ENCODE measurements around the gene SUPT5H. TPM values are rescaled to one million over a fixed set of nuclear protein-coding genes. Genes with fewer than 3 reads are reported as not detected.

The SUPT5H gene
- total and polyA plus RNA-seq, 2 of the 13 experiments (the other 11 are each of a cell fraction or from before 2014, with no cell fraction given) = 48.2 to 51.7 TPM

- TF ChIP-seq ZHX2 (IDR thresholded peaks at IDR 0.05; ENCODE audit: low read depth) (no peak), ZHX2 (CRISPR knock-in tag; IDR thresholded peaks at IDR 0.05; ENCODE audit: borderline replicate concordance) (no peak; the same call in 1 of the 2 replicates), CEBPB (IDR thresholded peaks at IDR 0.05; ENCODE audit: borderline replicate concordance, low read depth, low read length) (no peak), ZNF546 (CRISPR knock-in tag; conservative IDR thresholded peaks at IDR 0.05) (no peak; the same call in 1 of the 2 replicates), NFIC (IDR thresholded peaks at IDR 0.05; ENCODE audit: low read length) (no peak), NFYC (CRISPR knock-in tag; IDR thresholded peaks at IDR 0.05) (peak; percentile 43; the same call in 1 of the 2 replicates), SAP130 (CRISPR knock-in tag; IDR thresholded peaks at IDR 0.05; ENCODE audit: low read depth) (peak; percentile 98), SNAPC4 (CRISPR knock-in tag; IDR thresholded peaks at IDR 0.05) (no peak), ZNF17 (CRISPR knock-in tag; IDR thresholded peaks at IDR 0.05) (no peak), KLF9 (CRISPR knock-in tag; IDR thresholded peaks at IDR 0.05; ENCODE audit: low read depth) (0 out of 2 replicates have a peak, but pooled peaks have one; percentile 28), TOE1 (CRISPR knock-in tag; IDR thresholded peaks at IDR 0.05) (0 out of 2 replicates have a peak, but pooled peaks have one; percentile 54), ZNF570 (CRISPR knock-in tag; IDR thresholded peaks at IDR 0.05; ENCODE audit: borderline replicate concordance) (no peak), ZNF235 (CRISPR knock-in tag; IDR thresholded peaks at IDR 0.05; ENCODE audit: borderline replicate concordance) (0 out of 2 replicates have a peak, but pooled peaks have one; percentile 14), HMGXB4 (CRISPR knock-in tag; IDR thresholded peaks at IDR 0.05; ENCODE audit: borderline replicate concordance in 1 of 2, low read depth in 1 of 2) (peak; percentile 70 to 95; a peak in 3 of 4 replicates), CBX5 (CRISPR knock-in tag; IDR thresholded peaks at IDR 0.05; ENCODE audit: borderline replicate concordance) (peak; percentile 85; the same call in 1 of the 2 replicates), SNAPC2 (CRISPR knock-in tag; IDR thresholded peaks at IDR 0.05) (peak; percentile 43; the same call in 1 of the 2 replicates)
Observed at GRCh38 chr19:39435499-39436349, 9.7 kb upstream of the SUPT5H start, which contains the start of gene RPS16 (continued).
